GM12878 (cell line): ENCODE data around the gene IL18R1. TPM values are rescaled to one million over a fixed set of nuclear protein-coding genes. Genes with fewer than 3 reads are reported as not detected.

ENCODE experiments used
- BCL11A ChIP-seq: IDR thresholded peaks from 2 replicates; pipeline ENCODE4 v1.6.1; 2011; ENCODE audit warnings: low read depth, low read length
- CHD1 ChIP-seq: IDR thresholded peaks from 2 replicates; pipeline ENCODE4 v1.6.1; 2012; ENCODE audit warnings: low read depth, low read length, improper control_type of control experiment
- DPF2 ChIP-seq: fragments of 450-650 bp; IDR thresholded peaks from 2 replicates; pipeline ENCODE4 v1.6.1; 2017; ENCODE audit warnings: mild to moderate bottlenecking
- ELK1 ChIP-seq: IDR thresholded peaks from 2 replicates; pipeline ENCODE4 v1.6.1; 2012; ENCODE audit warnings: low read depth, low read length, improper control_type of control experiment
- ETV6 ChIP-seq, 2 experiments: fragments of 450-650 bp in 1 of 2; IDR thresholded peaks in 1 of 2; conservative IDR thresholded peaks in 1 of 2; 2 replicates each; pipeline ENCODE4 v1.6.1; 2014; ENCODE audit warnings: antibody characterized with exemption in 1 of 2, borderline replicate concordance in 1 of 2, low read depth in 1 of 2, mild to moderate bottlenecking in 1 of 2, moderate library complexity in 1 of 2
- HDGF ChIP-seq: fragments of 450-650 bp; IDR thresholded peaks from 2 replicates; pipeline ENCODE4 v1.6.1; 2016; ENCODE audit warnings: antibody characterized with exemption
- IRF4 ChIP-seq: IDR thresholded peaks from 2 replicates; pipeline ENCODE4 v1.6.1; 2011; ENCODE audit warnings: low read depth, low read length
- JUND ChIP-seq: IDR thresholded peaks from 2 replicates; pipeline ENCODE4 v1.6.1; 2012; ENCODE audit warnings: low read depth, mild to moderate bottlenecking, low read length, improper control_type of control experiment, moderate library complexity
- KDM1A ChIP-seq: fragments of 200-600 bp; sonication (generic); IDR thresholded peaks from 2 replicates; pipeline ENCODE4 v1.6.1; 2016; ENCODE audit warnings: borderline replicate concordance
- KLF5 ChIP-seq: fragments of 450-650 bp; IDR thresholded peaks from 2 replicates; pipeline ENCODE4 v1.6.1; 2014; ENCODE audit warnings: mild to moderate bottlenecking; ENCODE audit not compliant: partially characterized antibody
- MEF2B ChIP-seq: fragments of 450-650 bp; IDR thresholded peaks from 2 replicates; pipeline ENCODE4 v1.6.1; 2018; ENCODE audit warnings: mild to moderate bottlenecking, moderate library complexity; ENCODE audit not compliant: partially characterized antibody, poor library complexity, severe bottlenecking
- PAX5 ChIP-seq: IDR thresholded peaks from 2 replicates; pipeline ENCODE4 v1.6.1; 2011; ENCODE audit warnings: low read depth, low read length, borderline replicate concordance
- RCOR1 ChIP-seq: conservative IDR thresholded peaks from 2 replicates; pipeline ENCODE4 v1.6.1; 2012; ENCODE audit warnings: low read depth, low read length, improper control_type of control experiment
- RUNX3 ChIP-seq: IDR thresholded peaks from 2 replicates; pipeline ENCODE4 v1.6.1; 2012; ENCODE audit warnings: low read length, inconsistent platforms
- SP1 ChIP-seq: IDR thresholded peaks from one replicate; pipeline ENCODE4 v1.6.1; 2011; ENCODE audit warnings: low read depth, low read length
- STAT3 ChIP-seq: IDR thresholded peaks from 2 replicates; pipeline ENCODE4 v1.6.1; 2011; ENCODE audit warnings: low read depth, low read length, improper control_type of control experiment
- polyA plus RNA-seq, 11 experiments: library from polyadenylated mRNA; depleted of rRNA in 4 of 11; unstranded in 6 of 11; stranded (reverse) in 5 of 11; fragments of >200 nt; fragmentation: Nextera tagmentation in 4 of 11; fragmentation: Illumina TruSeq in 1 of 11; extraction: Ambion mirVana in 4 of 11; extraction: Trizol in 1 of 11; gene quantifications; 1 replicate in 1 of 11; 2 replicates in 10 of 11; pipeline versions ENCODE4 v1.2.1 to v1.2.3, GENCODE V29; 2011 to 2016; ENCODE audit warnings: inconsistent platforms in 2 of 11, missing spikeins in 2 of 11, low read depth in 1 of 11
- total RNA-seq, 4 experiments: library from RNA; depleted of rRNA in 3 of 4; stranded (reverse); fragments of >200 nt in 3 of 4; fragmentation: Illumina TruSeq in 1 of 4; extraction: Trizol in 1 of 4; gene quantifications; 2 replicates each; pipeline versions ENCODE4 v1.2.1 to v1.2.3, GENCODE V29; 2013 to 2021
- TF ChIP-seq, protein P1 (sequence below): IDR thresholded peaks from 2 replicates; pipeline ENCODE4 v1.6.1; 2012; ENCODE audit warnings: mild to moderate bottlenecking, low read depth, low read length
- TF ChIP-seq, protein P2 (sequence below): fragments of 450-650 bp; IDR thresholded peaks from 2 replicates; pipeline ENCODE4 v1.6.1; 2014; ENCODE audit warnings: mild to moderate bottlenecking
- TF ChIP-seq, protein P3 (sequence below): fragments of 150-350 bp; IDR thresholded peaks from 2 replicates; pipeline ENCODE4 v1.6.1; 2016; ENCODE audit warnings: low read depth, low read length

IL18R1 gene
- total and polyA plus RNA-seq, 10 of the 15 experiments (the other 5 are each of a cell fraction or from before 2014, with no cell fraction given) = 3.5 to 15.5 (median 11.1) TPM

- TF ChIP-seq, protein P1, sequence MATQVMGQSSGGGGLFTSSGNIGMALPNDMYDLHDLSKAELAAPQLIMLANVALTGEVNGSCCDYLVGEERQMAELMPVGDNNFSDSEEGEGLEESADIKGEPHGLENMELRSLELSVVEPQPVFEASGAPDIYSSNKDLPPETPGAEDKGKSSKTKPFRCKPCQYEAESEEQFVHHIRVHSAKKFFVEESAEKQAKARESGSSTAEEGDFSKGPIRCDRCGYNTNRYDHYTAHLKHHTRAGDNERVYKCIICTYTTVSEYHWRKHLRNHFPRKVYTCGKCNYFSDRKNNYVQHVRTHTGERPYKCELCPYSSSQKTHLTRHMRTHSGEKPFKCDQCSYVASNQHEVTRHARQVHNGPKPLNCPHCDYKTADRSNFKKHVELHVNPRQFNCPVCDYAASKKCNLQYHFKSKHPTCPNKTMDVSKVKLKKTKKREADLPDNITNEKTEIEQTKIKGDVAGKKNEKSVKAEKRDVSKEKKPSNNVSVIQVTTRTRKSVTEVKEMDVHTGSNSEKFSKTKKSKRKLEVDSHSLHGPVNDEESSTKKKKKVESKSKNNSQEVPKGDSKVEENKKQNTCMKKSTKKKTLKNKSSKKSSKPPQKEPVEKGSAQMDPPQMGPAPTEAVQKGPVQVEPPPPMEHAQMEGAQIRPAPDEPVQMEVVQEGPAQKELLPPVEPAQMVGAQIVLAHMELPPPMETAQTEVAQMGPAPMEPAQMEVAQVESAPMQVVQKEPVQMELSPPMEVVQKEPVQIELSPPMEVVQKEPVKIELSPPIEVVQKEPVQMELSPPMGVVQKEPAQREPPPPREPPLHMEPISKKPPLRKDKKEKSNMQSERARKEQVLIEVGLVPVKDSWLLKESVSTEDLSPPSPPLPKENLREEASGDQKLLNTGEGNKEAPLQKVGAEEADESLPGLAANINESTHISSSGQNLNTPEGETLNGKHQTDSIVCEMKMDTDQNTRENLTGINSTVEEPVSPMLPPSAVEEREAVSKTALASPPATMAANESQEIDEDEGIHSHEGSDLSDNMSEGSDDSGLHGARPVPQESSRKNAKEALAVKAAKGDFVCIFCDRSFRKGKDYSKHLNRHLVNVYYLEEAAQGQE = no peak
- TF ChIP-seq RCOR1 = no peak
- TF ChIP-seq, protein P2, sequence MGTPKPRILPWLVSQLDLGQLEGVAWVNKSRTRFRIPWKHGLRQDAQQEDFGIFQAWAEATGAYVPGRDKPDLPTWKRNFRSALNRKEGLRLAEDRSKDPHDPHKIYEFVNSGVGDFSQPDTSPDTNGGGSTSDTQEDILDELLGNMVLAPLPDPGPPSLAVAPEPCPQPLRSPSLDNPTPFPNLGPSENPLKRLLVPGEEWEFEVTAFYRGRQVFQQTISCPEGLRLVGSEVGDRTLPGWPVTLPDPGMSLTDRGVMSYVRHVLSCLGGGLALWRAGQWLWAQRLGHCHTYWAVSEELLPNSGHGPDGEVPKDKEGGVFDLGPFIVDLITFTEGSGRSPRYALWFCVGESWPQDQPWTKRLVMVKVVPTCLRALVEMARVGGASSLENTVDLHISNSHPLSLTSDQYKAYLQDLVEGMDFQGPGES = no peak
- peak; percentile 89 for TF ChIP-seq IRF4
- peak in 1 of 2 experiments; percentile 59; a peak in 1 of 4 replicates for TF ChIP-seq ETV6 (conservative IDR thresholded peaks at IDR 0.05 in 1 of 2, IDR thresholded peaks at IDR 0.05 in 1 of 2; ENCODE audit: borderline replicate concordance in 1 of 2, low read depth in 1 of 2)
- TF ChIP-seq PAX5 = no peak
- TF ChIP-seq BCL11A = peak; percentile 34; the same call in 1 of the 2 replicates
- TF ChIP-seq ELK1 = no peak
- TF ChIP-seq RUNX3 = peak; percentile 75
- TF ChIP-seq DPF2 = peak; percentile 85
- no peak for TF ChIP-seq CHD1
- no peak for TF ChIP-seq KLF5
- TF ChIP-seq KDM1A = no peak
- TF ChIP-seq JUND = peak; percentile 20; the same call in 1 of the 2 replicates
- TF ChIP-seq SP1 = no peak
- TF ChIP-seq STAT3 = no peak
- TF ChIP-seq HDGF = no peak
- TF ChIP-seq, protein P3, sequence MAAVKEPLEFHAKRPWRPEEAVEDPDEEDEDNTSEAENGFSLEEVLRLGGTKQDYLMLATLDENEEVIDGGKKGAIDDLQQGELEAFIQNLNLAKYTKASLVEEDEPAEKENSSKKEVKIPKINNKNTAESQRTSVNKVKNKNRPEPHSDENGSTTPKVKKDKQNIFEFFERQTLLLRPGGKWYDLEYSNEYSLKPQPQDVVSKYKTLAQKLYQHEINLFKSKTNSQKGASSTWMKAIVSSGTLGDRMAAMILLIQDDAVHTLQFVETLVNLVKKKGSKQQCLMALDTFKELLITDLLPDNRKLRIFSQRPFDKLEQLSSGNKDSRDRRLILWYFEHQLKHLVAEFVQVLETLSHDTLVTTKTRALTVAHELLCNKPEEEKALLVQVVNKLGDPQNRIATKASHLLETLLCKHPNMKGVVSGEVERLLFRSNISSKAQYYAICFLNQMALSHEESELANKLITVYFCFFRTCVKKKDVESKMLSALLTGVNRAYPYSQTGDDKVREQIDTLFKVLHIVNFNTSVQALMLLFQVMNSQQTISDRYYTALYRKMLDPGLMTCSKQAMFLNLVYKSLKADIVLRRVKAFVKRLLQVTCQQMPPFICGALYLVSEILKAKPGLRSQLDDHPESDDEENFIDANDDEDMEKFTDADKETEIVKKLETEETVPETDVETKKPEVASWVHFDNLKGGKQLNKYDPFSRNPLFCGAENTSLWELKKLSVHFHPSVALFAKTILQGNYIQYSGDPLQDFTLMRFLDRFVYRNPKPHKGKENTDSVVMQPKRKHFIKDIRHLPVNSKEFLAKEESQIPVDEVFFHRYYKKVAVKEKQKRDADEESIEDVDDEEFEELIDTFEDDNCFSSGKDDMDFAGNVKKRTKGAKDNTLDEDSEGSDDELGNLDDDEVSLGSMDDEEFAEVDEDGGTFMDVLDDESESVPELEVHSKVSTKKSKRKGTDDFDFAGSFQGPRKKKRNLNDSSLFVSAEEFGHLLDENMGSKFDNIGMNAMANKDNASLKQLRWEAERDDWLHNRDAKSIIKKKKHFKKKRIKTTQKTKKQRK = no peak
- TF ChIP-seq MEF2B = peak; percentile 25
Measured at GRCh38 chr2:102424754-102425153, 69.2 kb downstream of the IL18R1 start (continued).
